ENCODE data around the gene CEACAM19.

- TF ChIP-seq CTCF (IDR thresholded peaks at IDR 0.05) (no peak), POLR2A (IDR thresholded peaks at IDR 0.05) (no peak)
Measured at GRCh38 chr19:44644402-44645016, 26.8 kb upstream of the CEACAM19 start.
